NT2/D1 (cell line): Measurements from ENCODE around the gene HLF.

Experiments
- DNase-seq: peaks from one replicate; pipeline ENCODE4 v3.0.0-alpha.2; 2011; ENCODE audit warnings: low read depth, low spot score
- H3K27me3 ChIP-seq: 2 replicates; pipeline ENCODE4 v1.6.0; 2011; ENCODE audit warnings: mild to moderate bottlenecking; ENCODE audit not compliant: insufficient read length, insufficient read depth
- H3K36me3 ChIP-seq: 2 replicates; pipeline ENCODE4 v1.6.1; 2011; ENCODE audit warnings: mild to moderate bottlenecking, low read length, mixed read lengths; ENCODE audit not compliant: insufficient read depth, insufficient read length
- H3K4me1 ChIP-seq: 2 replicates; pipeline ENCODE4 v1.5.1; 2011; ENCODE audit not compliant: insufficient read depth, insufficient read length
- H3K4me3 ChIP-seq: 2 replicates; pipeline ENCODE4 v1.5.1; 2011; ENCODE audit warnings: low read depth; ENCODE audit not compliant: insufficient read length
- H3K9ac ChIP-seq: 2 replicates; pipeline ENCODE4 v1.6.0; 2011; ENCODE audit warnings: low read depth; ENCODE audit not compliant: insufficient read length
- H3K9me3 ChIP-seq: 2 replicates; pipeline ENCODE4 v1.5.1; 2011; ENCODE audit warnings: mild to moderate bottlenecking, low read length; ENCODE audit not compliant: insufficient read depth
- SUZ12 ChIP-seq: IDR thresholded peaks from 2 replicates; pipeline ENCODE4 v1.6.1; 2011; ENCODE audit not compliant: insufficient read length, insufficient read depth; ENCODE audit errors: extremely low read depth
- YY1 ChIP-seq: IDR thresholded peaks from 2 replicates; pipeline ENCODE4 v1.6.1; 2011; ENCODE audit not compliant: insufficient read length, insufficient read depth
- ZNF274 ChIP-seq: IDR thresholded peaks from 2 replicates; pipeline ENCODE4 v1.6.1; 2011; ENCODE audit warnings: mild to moderate bottlenecking, low read depth, low read length

HLF gene

GRCh38 chr17:55271958-55272710, 7.4 kb downstream of the HLF start:
- no peaks in the 10 kb centered on the region for H3K36me3 ChIP-seq
- no peak overlapping the region for H3K4me3 ChIP-seq
- peaks cover 22% of the 10 kb centered on the region for H3K27me3 ChIP-seq

GRCh38 chr17:55272711-55273578, 8.2 kb downstream of the HLF start:
- peaks cover 14% of the 10 kb centered on the region for H3K27me3 ChIP-seq
- H3K9me3 ChIP-seq = no peaks in the 10 kb centered on the region
- no peaks in the 10 kb centered on the region for H3K4me1 ChIP-seq
- H3K4me3 ChIP-seq = no peak overlapping the region
- no peaks in the 10 kb centered on the region for H3K36me3 ChIP-seq
- H3K9ac ChIP-seq = no peak overlapping the region
- DNase-seq = no peak
- TF ChIP-seq SUZ12 = no peak
- no peak for TF ChIP-seq ZNF274
- TF ChIP-seq YY1 = no peak

More at GRCh38 chr17:55271958-55272710, 7.4 kb downstream of the HLF start:
- H3K9ac ChIP-seq = no peak overlapping the region
- no peak for TF ChIP-seq ZNF274
- DNase-seq = no peak
- no peaks in the 10 kb centered on the region for H3K4me1 ChIP-seq
- no peaks in the 10 kb centered on the region for H3K9me3 ChIP-seq

GRCh38 chr17:55273579-55274354, 9.0 kb downstream of the HLF start:
- no peak for TF ChIP-seq YY1
- no peak for TF ChIP-seq ZNF274
- no peak for TF ChIP-seq SUZ12
- no peak overlapping the region for H3K9ac ChIP-seq
- DNase-seq = no peak

GRCh38 chr17:55274355-55275255, 9.8 kb downstream of the HLF start:
- Histone ChIP-seq H3K9me3 (no peaks in the 10 kb centered on the region), H3K9ac (no peak overlapping the region), H3K36me3 (no peaks in the 10 kb centered on the region), H3K4me1 (no peaks in the 10 kb centered on the region), H3K27me3 (peaks cover 3% of the 10 kb centered on the region), H3K4me3 (no peak overlapping the region)
- DNase-seq = no peak
- TF ChIP-seq YY1 (no peak), ZNF274 (no peak)

More at GRCh38 chr17:55273579-55274354, 9.0 kb downstream of the HLF start:
- Histone ChIP-seq H3K9me3 (no peaks in the 10 kb centered on the region), H3K36me3 (no peaks in the 10 kb centered on the region), H3K4me1 (no peaks in the 10 kb centered on the region), H3K27me3 (peaks cover 5% of the 10 kb centered on the region), H3K4me3 (no peak overlapping the region)

GRCh38 chr17:55275894-55276804, 11.4 kb downstream of the HLF start:
- no peaks in the 10 kb centered on the region for H3K9me3 ChIP-seq
- no peak overlapping the region for H3K4me3 ChIP-seq
- no peaks in the 10 kb centered on the region for H3K4me1 ChIP-seq
- no peaks in the 10 kb centered on the region for H3K36me3 ChIP-seq
- H3K9ac ChIP-seq = no peak overlapping the region
- TF ChIP-seq ZNF274 (no peak), SUZ12 (no peak), YY1 (no peak)
- no peaks in the 10 kb centered on the region for H3K27me3 ChIP-seq
- no peak for DNase-seq
